Fibroblast of skin of left quadriceps (primary cell): ENCODE measurements around the gene MYRIP.

Source experiments
- DNase-seq, 2 experiments: peaks; one replicate each; pipeline ENCODE4 v3.0.0-alpha.2; 2013; ENCODE audit warnings: low read depth in 2 of 2

MYRIP gene

GRCh38 chr3:39965997-39966396 lies 156.6 kb downstream of the MYRIP start:
- no peak for DNase-seq

GRCh38 chr3:39970982-39971381 lies 161.6 kb downstream of the MYRIP start:
- no peak for DNase-seq

GRCh38 chr3:39971559-39972031 lies 162.2 kb downstream of the MYRIP start:
- DNase-seq, result no peak

GRCh38 chr3:39972508-39972907 lies 163.1 kb downstream of the MYRIP start:
- no peak for DNase-seq

GRCh38 chr3:39977058-39977794 lies 167.8 kb downstream of the MYRIP start:
- DNase-seq, result no peak

- no peak for DNase-seq
Observed at GRCh38 chr3:39978308-39978707, 168.9 kb downstream of the MYRIP start.

- no peak for DNase-seq
Observed at GRCh38 chr3:39980058-39980457, 170.6 kb downstream of the MYRIP start.

GRCh38 chr3:39980781-39981180 lies 171.4 kb downstream of the MYRIP start:
- DNase-seq, result no peak

- no peak for DNase-seq
Observed at GRCh38 chr3:39981547-39982184, 172.3 kb downstream of the MYRIP start.

GRCh38 chr3:39982665-39983357 lies 173.4 kb downstream of the MYRIP start:
- no peak for DNase-seq

- no peak for DNase-seq
Observed at GRCh38 chr3:39989746-39990145, 180.3 kb downstream of the MYRIP start.

- DNase-seq, result peak; percentile 20 to 23
Observed at GRCh38 chr3:39990532-39990931, 181.1 kb downstream of the MYRIP start.

GRCh38 chr3:40008796-40009195 lies 199.4 kb downstream of the MYRIP start:
- no peak for DNase-seq

GRCh38 chr3:40009991-40010390 lies 200.6 kb downstream of the MYRIP start:
- DNase-seq, result no peak

GRCh38 chr3:40012381-40012780 lies 203.0 kb downstream of the MYRIP start:
- no peak for DNase-seq

GRCh38 chr3:40016391-40016790 lies 207.0 kb downstream of the MYRIP start:
- no peak for DNase-seq

GRCh38 chr3:40018369-40018768 lies 209.0 kb downstream of the MYRIP start:
- DNase-seq, result no peak

- DNase-seq, result no peak
Observed at GRCh38 chr3:40019376-40019775, 210.0 kb downstream of the MYRIP start.

GRCh38 chr3:40020689-40021088 lies 211.3 kb downstream of the MYRIP start:
- no peak for DNase-seq

GRCh38 chr3:40021338-40021737 lies 211.9 kb downstream of the MYRIP start:
- DNase-seq, result no peak

- DNase-seq, result no peak
Observed at GRCh38 chr3:40022297-40022827, 213.0 kb downstream of the MYRIP start.

GRCh38 chr3:40024526-40024925 lies 215.1 kb downstream of the MYRIP start:
- no peak for DNase-seq
